Measurements from ENCODE around the gene AK9. TPM values are rescaled to one million over a fixed set of nuclear protein-coding genes. Genes with fewer than 3 reads are reported as not detected.

Gene AK9
- total RNA-seq, 1 donor from 2014 or later, result 4.5 TPM

- TF ChIP-seq, protein P1, sequence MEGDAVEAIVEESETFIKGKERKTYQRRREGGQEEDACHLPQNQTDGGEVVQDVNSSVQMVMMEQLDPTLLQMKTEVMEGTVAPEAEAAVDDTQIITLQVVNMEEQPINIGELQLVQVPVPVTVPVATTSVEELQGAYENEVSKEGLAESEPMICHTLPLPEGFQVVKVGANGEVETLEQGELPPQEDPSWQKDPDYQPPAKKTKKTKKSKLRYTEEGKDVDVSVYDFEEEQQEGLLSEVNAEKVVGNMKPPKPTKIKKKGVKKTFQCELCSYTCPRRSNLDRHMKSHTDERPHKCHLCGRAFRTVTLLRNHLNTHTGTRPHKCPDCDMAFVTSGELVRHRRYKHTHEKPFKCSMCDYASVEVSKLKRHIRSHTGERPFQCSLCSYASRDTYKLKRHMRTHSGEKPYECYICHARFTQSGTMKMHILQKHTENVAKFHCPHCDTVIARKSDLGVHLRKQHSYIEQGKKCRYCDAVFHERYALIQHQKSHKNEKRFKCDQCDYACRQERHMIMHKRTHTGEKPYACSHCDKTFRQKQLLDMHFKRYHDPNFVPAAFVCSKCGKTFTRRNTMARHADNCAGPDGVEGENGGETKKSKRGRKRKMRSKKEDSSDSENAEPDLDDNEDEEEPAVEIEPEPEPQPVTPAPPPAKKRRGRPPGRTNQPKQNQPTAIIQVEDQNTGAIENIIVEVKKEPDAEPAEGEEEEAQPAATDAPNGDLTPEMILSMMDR (conservative IDR thresholded peaks at IDR 0.05; ENCODE audit: low read depth, low read length), result no peak
- DNase-seq (ENCODE audit: low read depth), result no peak
- no peak overlapping the region for H3K4me3 ChIP-seq (ENCODE audit: low read depth, low read length)
These were observed 12.8 kb downstream of the AK9 start for GRCh38 chr6:109678240-109678639.

DNA sequence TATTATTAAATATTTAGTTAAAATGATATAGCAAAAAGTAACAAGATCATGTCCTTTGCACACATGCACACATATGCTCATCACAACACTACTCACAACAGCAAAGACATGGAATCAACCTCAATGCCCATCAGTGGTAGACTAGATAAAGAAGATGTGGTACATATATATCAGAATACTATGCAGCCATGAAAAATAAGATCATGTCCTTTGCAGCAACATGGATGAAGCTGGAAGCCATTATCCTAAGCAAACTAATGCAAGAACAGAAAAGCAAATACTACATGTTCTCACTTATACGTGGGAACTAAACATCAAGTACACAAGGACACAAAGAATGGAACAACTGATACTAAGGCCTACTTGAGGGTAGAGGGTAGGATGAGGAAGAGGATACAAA, 14.3 kb downstream of the AK9 start:
- H3K4me3 ChIP-seq (ENCODE audit: low read depth, low read length), result no peak overlapping the region
- TF ChIP-seq, protein P1 (conservative IDR thresholded peaks at IDR 0.05; ENCODE audit: low read depth, low read length), result no peak
- DNase-seq (ENCODE audit: low read depth), result no peak

DNA sequence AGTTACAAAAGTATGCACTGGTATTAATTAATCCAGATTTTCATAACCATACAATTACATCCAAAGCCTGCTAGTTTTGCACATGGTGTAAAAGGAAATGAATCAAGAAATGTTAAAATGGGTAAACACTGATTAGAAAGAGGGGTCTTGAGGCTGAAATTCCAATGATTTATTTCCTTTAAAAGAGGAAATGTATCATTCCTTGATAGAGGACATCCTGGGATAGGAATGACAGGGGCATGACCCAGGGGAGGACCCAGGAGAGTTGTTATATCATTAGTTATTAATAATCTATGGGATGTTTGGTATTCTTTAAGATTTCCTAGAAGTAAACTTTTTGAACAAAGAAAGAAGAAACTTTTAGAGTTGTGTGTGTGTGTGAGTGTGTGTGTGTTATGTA, 18.2 kb downstream of the AK9 start:
- TF ChIP-seq, protein P1 (conservative IDR thresholded peaks at IDR 0.05; ENCODE audit: low read depth, low read length), result no peak
- no peak overlapping the region for H3K4me3 ChIP-seq (ENCODE audit: low read depth, low read length)
- DNase-seq (ENCODE audit: low read depth), result no peak

DNA sequence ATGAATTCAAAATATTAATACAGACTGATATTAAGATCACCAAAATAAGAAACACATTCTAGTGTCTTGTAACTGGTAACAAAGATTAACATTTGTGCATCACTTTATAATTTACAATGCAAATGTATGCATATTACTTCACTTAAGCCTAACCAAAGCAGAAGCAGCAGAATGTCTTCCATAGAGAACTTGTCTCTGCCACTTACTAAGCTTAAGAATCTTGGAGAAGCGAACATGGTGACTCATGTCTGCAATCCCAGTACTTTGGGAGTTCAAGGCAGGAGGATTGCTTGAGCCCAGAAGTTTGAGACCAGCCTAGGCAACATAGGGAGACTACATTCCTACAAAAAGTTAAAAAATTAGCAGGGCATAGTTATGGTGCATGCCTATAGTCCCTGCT, 18.8 kb downstream of the AK9 start:
- H3K4me3 ChIP-seq (ENCODE audit: low read depth, low read length), result no peak overlapping the region
- no peak for DNase-seq (ENCODE audit: low read depth)
- TF ChIP-seq, protein P1 (conservative IDR thresholded peaks at IDR 0.05; ENCODE audit: low read depth, low read length), result no peak

DNA sequence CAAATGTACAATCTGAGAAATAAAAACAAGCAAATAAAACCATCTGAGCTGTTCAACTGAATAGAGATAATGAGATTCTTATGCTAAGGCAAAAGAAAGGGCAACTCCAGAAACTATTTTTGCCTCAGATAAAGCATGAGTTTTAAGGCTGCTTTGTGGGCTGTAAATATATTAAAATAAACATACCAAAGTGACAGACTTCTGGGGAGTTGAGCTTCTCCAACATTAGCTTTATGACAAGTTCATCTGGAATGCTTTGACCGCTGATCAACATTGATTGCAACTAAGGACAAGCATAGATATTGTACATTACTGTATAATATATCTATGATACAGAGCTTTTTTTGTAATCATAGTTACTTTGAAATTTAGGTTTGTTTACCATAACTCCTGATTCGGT, 19.3 kb downstream of the AK9 start:
- TF ChIP-seq, protein P1 (conservative IDR thresholded peaks at IDR 0.05; ENCODE audit: low read depth, low read length), result no peak
- no peak for DNase-seq (ENCODE audit: low read depth)
- H3K4me3 ChIP-seq (ENCODE audit: low read depth, low read length), result no peak overlapping the region

GRCh38 chr6:109669811-109670210, 21.2 kb downstream of the AK9 start:
- H3K4me3 ChIP-seq (ENCODE audit: low read depth, low read length), result no peak overlapping the region
- DNase-seq (ENCODE audit: low read depth), result no peak
- TF ChIP-seq, protein P1 (conservative IDR thresholded peaks at IDR 0.05; ENCODE audit: low read depth, low read length), result no peak

DNA sequence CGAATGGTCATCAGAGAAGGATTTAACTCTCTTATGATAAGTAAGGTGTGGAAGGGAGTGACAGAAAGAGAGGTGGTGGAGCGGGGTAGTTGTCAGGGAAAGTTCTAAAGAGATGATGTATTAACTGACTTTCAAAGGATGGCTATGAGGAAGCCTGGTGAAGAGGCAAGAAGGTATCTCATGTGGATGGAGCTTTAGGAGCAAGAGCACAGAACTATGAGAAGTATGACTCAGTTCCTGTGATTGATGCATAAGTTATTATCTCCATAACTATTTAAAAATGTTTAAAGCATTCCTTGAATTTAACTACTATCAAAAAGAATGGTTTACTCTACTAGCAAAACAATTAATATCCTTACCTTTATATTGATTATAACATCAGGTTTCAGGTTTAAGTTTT, 28.8 kb downstream of the AK9 start:
- no peak for DNase-seq (ENCODE audit: low read depth)
- TF ChIP-seq, protein P1 (conservative IDR thresholded peaks at IDR 0.05; ENCODE audit: low read depth, low read length), result no peak
- no peak overlapping the region for H3K4me3 ChIP-seq (ENCODE audit: low read depth, low read length)

Data from epithelial cell of proximal tubule (primary cell).